Endometrial microvascular endothelial cells (primary cell): ENCODE results near the gene PRKCSH. TPM values are rescaled to one million over a fixed set of nuclear protein-coding genes. Genes with fewer than 3 reads are reported as not detected.
"Not testable (repeated sequence)": the region's sequence is repeated elsewhere in the genome, so short reads cannot be mapped to it uniquely, and the experiment has no call there.

Experiments
- in situ Hi-C: cut with HindIII; loops from 2 replicates; pipeline ENCODE4 v1.10.0; 2017; ENCODE audit warnings: low sequenced_read_pairs, low pct_unique_long_range_greater_than_20kb; ENCODE audit errors: inconsistent ontology term
- total RNA-seq: library from RNA; depleted of rRNA; stranded (reverse); fragments of >200 nt; gene quantifications from one replicate; pipeline ENCODE4 v1.2.3, GENCODE V29; 2015; ENCODE audit errors: inconsistent ontology term

PRKCSH gene
- total RNA-seq, 1 donor from 2014 or later, result 261 TPM

GRCh38 chr19:11446652-11447301, 11.3 kb downstream of the PRKCSH start:
- in situ Hi-C loops, result no loop called here

DNA sequence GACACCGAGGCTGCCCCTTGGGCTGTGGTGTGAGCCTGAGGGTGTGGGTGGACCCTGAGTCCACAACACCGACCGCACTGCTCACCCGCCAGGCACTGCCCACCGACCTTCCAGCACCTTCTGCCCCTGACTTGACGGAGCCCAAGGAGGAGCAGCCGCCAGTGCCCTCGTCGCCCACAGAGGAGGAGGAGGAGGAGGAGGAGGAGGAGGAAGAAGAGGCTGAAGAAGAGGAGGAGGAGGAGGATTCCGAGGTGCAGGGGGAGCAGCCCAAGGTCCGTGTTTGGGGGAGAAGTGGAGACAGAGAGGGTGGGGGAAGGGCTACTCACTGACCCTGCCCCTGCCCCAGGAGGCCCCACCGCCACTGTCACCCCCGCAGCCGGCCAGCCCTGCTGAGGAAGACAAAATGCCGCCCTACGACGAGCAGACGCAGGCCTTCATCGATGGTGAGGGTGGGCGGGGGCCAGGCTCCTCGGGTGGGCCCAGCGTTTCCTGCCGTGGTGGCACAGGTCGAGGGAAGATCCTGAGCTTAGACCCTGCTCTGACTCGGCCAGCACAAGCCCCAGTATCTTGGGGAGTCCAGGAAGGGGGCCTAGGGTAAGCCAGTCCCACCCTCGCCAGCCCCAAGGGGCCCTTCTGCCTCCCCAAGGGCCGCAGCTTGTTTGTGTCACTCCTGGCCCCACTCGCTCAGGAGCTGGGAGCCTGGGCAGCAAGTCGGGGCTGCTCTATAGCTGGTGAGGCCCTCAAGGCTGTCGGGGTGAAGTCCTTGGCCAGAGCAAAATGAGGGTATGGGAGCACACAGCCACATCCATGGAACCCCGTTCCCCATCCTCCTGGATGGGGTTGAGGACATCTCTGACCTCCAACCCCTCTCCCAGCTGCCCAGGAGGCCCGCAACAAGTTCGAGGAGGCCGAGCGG, 12.2 kb downstream of the PRKCSH start:
- in situ Hi-C loops, result no loop called here

- in situ Hi-C loops, result no loop called here
Observed at GRCh38 chr19:11448410-11448809, 13.0 kb downstream of the PRKCSH start.

DNA sequence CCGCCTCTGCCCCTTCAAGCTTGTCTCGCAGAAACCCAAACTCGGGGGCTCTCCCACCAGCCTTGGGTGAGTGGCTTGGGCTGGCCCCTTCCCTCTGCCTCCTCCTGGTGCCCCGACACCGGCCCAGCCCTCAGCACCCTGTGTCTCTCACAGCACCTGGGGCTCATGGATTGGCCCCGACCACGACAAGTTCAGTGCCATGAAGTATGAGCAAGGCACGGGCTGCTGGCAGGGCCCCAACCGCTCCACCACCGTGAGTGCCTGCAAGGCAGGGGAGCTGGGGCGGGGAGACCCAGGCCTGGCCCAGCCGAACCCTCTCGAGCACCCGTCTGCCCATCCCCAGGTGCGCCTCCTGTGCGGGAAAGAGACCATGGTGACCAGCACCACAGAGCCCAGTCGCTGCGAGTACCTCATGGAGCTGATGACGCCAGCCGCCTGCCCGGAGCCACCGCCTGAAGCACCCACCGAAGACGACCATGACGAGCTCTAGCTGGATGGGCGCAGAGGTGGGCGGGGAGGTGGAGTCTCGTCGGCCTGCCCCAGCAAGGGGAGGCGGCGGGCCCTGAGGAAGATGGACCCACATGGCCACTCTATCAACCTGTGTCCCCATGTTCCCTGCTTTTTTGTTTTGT, 13.6 kb downstream of the PRKCSH start:
- in situ Hi-C loops, result no loop called here

- in situ Hi-C loops, result no loop called here
Observed at GRCh38 chr19:11450570-11451326, 15.3 kb downstream of the PRKCSH start.

DNA sequence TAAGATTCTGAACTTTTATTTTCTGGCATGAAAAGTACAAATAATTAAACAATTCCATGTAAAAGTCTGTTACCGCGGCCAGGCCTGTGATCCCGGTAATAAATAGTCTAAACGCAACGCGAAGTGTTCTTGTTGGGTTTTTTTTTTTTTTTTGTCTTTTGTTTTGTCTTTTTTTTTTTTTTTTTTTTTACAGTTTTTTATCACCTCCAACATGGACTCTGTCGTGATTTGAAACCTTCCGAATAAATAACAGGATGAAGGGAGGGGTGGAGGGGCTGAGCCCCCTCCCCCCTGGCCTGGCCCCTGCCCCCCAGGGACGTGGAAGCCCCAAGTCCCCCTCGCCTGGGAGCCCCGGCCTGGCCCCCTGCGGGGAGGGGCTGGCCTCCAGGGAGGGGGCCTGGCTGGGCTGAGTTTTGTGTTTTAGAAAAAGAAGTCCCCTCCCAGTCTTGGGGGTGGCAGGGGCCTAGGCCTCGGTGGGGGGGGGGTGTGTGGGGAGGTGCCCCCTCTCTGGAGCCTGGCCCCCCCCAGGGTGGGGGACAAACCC, 16.0 kb downstream of the PRKCSH start:
- in situ Hi-C loops, result no loop called here

GRCh38 chr19:11451871-11452619, 16.6 kb downstream of the PRKCSH start:
- in situ Hi-C loops, result no loop called here

DNA sequence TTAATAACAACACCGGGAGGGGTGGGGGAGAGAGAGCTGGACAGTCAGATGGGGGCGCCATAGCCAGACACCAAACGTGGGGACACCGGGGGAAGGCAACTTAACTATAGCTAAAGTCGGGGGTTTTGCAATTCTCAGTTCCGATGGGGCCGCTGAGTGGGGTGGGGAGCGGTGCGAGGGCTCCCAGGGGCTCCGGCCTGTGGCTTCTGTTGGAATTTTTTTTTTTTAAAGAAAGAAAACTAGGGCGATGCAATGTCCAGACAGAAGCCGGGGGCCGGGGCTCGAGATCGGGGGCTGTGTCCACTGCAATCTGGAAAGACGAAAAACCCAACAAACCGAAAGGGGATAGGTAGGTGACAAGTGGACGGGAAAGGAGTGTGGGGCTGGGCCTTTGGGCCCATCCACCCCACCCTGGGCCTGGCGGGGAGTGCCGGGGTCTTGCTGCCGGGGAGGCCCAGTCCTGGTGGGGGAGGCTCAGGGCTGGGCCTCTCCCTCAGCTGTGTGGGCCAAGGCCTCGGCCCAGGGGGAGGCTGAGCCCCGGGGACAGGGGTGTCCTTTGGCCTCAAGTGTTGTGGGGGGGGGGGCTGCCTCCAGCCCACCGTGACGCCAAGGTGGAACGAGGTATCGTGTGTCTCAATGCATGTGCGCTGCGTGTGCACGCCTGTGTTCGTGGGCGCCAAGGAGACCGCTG, 17.3 kb downstream of the PRKCSH start:
- in situ Hi-C loops, result no loop called here

GRCh38 chr19:11453468-11454341, 18.3 kb downstream of the PRKCSH start:
- in situ Hi-C loops, result no loop called here

DNA sequence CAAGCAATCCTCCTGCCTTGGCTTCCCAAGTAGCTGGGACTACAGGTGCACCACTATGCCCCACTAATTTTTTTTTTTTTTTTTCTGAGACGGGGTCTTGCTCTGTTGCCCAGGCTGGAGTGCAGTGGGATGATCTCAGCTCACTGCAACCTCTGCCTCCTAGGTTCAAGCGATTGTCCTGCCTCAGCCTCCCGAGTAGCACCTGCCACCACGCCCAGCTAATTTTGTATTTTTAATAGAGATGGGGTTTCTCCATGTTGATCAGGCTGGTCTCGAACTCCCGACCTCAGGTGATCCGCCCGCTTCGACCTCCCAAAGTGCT, 19.8 kb downstream of the PRKCSH start:
- in situ Hi-C loops, result not testable (repeated sequence)

- in situ Hi-C loops, result no loop called here
Observed at GRCh38 chr19:11456659-11457058, 21.2 kb downstream of the PRKCSH start.

GRCh38 chr19:11457115-11457514, 21.7 kb downstream of the PRKCSH start:
- in situ Hi-C loops, result no loop called here

DNA sequence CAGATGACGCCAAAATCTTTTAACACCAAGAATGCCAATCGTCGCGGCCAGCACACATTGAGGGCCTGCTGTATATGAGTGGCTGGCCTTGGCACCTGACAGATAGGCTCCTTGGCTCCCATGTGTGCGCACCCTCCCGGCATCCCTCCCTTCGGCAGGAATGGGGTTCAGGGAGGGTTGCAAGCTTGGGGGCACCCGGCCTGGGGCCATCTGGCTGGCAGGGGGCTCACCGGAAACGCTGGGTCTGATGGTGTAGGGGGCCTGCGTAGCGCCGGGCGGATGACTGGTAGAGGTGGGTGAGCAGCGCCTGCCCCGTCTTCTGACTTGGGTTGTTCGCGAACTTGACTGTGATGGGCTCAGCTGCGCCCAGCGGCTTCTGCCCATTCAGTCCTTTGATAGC, 22.4 kb downstream of the PRKCSH start:
- in situ Hi-C loops, result no loop called here

DNA sequence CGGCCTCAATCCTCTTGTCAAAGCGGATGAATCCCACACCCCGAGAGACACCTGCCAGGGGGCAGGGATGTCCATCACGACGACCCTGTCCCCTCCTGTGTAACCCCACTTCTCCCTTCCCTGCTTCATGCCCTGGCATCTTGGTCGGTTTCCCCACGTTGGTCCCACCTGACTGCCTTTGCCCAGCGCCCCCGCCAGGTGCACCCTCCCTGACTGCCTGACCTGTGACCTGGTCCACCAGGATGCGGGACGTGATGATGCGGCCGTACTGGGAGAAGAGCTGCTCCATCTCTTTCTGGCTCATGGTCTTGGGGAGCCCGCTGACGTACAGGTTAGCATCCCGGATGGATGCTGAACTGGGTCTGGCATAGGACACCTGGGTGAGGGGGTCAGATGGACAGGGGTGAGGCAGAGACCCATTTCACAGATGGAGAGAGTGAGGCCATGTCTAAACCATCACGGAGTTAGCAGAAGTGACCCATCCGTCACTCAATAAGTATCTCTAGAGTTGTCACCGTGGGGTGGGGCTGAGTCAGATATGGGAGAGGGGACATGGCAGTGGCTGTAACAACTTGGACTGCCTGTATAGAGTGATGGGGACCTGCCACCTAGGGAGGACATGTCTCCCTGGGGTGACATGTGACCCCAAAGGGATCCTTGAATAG, 22.9 kb downstream of the PRKCSH start:
- in situ Hi-C loops, result no loop called here

DNA sequence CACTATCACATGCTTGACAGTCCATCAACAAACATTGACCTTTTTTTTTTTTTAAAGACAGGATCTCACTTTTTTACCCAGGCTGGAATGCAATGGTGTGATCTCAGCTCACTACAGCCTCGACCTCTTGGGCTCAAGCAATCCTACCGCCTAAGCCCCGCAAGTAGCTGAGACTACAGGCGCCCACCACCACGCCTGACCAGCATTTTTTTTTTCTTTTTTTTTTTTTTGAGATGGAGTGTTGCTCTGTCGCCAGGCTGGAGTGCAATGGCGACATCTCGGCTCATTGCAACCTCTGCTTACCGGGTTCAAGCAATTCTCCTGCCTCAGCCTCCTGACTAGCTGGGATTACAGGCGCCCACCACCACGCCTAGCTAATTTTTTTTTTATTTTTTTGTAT, 23.5 kb downstream of the PRKCSH start:
- in situ Hi-C loops, result not testable (repeated sequence)

GRCh38 chr19:11460207-11460606, 24.8 kb downstream of the PRKCSH start:
- in situ Hi-C loops, result no loop called here
